ENCODE measurements around the gene PODNL1.

DNA sequence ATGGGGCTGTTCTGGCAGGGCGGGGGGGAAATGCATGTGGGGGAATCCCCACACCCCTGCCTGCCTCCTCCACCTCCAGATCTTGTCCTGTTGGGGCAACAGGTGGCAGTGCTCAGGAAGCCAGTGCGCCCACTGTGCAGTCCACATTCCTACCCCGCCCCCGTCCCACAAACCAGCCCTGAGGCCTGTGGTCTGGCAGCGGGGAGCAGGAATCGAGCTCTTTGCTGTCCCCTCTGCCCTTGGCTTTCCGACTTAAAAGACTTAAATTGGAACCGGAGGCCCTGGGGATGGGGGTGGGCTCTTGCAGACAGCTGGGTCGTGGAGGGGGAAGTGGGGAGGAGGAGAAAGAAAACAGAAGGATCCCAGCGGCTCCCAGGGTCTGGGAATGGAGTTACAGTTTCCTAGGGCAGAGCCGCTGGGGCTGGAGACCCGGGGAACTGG lies 56.9 kb downstream of the PODNL1 start:
- TF ChIP-seq CTCF (IDR thresholded peaks at IDR 0.05) (no peak), EP300 (IDR thresholded peaks at IDR 0.05) (no peak), POLR2AphosphoS5 (IDR thresholded peaks at IDR 0.05) (no peak)

Measured in upper lobe of left lung (tissue), 4 donors.